HepG2 (cell line): Measurements from ENCODE around the gene CDCA4. TPM values are rescaled to one million over a fixed set of nuclear protein-coding genes. Genes with fewer than 3 reads are reported as not detected.
A peak's percentile ranks its signal among the peaks of the same experiment; 100 is the strongest.

Experiments used
- ARNT2 ChIP-seq: sonication (generic); formaldehyde crosslinking; IDR thresholded peaks from 2 replicates; pipeline ENCODE4 v1.8.0; 2022; ENCODE audit warnings: mild to moderate bottlenecking, low read depth, missing genetic modification reagents, moderate library complexity
- BCL6 ChIP-seq: IDR thresholded peaks from 2 replicates; pipeline ENCODE4 v1.6.1; 2016; ENCODE audit warnings: missing genetic modification reagents, missing compliant biosample characterization
- BRD4 ChIP-seq: sonication (generic); formaldehyde crosslinking; IDR thresholded peaks from 2 replicates; pipeline ENCODE4 v1.4.0; 2020; ENCODE audit warnings: missing genetic modification reagents
- HMG20A ChIP-seq: IDR thresholded peaks from 2 replicates; pipeline ENCODE4 v1.6.1; 2016; ENCODE audit warnings: borderline replicate concordance
- HMGA1 ChIP-seq: sonication (generic); formaldehyde crosslinking; conservative IDR thresholded peaks from 2 replicates; pipeline ENCODE4 v1.4.0; 2020; ENCODE audit warnings: missing genetic modification reagents
- KDM4B ChIP-seq: sonication (generic); formaldehyde crosslinking; IDR thresholded peaks from 2 replicates; pipeline ENCODE4 v1.4.0; 2020; ENCODE audit warnings: missing genetic modification reagents
- KLF6 ChIP-seq: IDR thresholded peaks from 2 replicates; pipeline ENCODE4 v1.8.0; 2016; ENCODE audit warnings: missing biosample characterization, missing genetic modification reagents
- MYPOP ChIP-seq: sonication (generic); formaldehyde crosslinking; IDR thresholded peaks from 2 replicates; pipeline ENCODE4 v1.8.1; 2023; ENCODE audit warnings: mild to moderate bottlenecking, moderate library complexity, missing genetic modification reagents
- PHF5A ChIP-seq: IDR thresholded peaks from one replicate; pipeline ENCODE4 v1.6.1; 2018; ENCODE audit warnings: low read depth, missing genetic modification reagents; ENCODE audit not compliant: unreplicated experiment
- POGK ChIP-seq: sonication (generic); formaldehyde crosslinking; conservative IDR thresholded peaks from 2 replicates; pipeline ENCODE4 v1.8.0; 2022; ENCODE audit warnings: mild to moderate bottlenecking, moderate library complexity, missing genetic modification reagents
- PTBP1 ChIP-seq: fragments of 200-400 bp; formaldehyde crosslinking; IDR thresholded peaks from 2 replicates; pipeline ENCODE4 v1.6.1; 2018; ENCODE audit warnings: low read length, low read depth; ENCODE audit not compliant: poor library complexity, severe bottlenecking
- REXO4 ChIP-seq: sonication (generic); formaldehyde crosslinking; IDR thresholded peaks from 2 replicates; pipeline ENCODE4 v1.8.0; 2022; ENCODE audit warnings: missing genetic modification reagents, mild to moderate bottlenecking, borderline replicate concordance
- SP5 ChIP-seq: IDR thresholded peaks from 2 replicates; pipeline ENCODE4 v1.6.1; 2016; ENCODE audit warnings: low read depth, borderline replicate concordance
- TARDBP ChIP-seq: sonication (generic); formaldehyde crosslinking; IDR thresholded peaks from 2 replicates; pipeline ENCODE4 v1.8.0; 2022; ENCODE audit warnings: mild to moderate bottlenecking, missing genetic modification reagents
- TCF7 ChIP-seq: sonication (generic); IDR thresholded peaks from 2 replicates; pipeline ENCODE4 v1.6.1; 2016; ENCODE audit warnings: antibody characterized with exemption, low read depth
- TFDP1 ChIP-seq: IDR thresholded peaks from 2 replicates; pipeline ENCODE4 v1.6.1; 2016; ENCODE audit warnings: missing compliant biosample characterization, missing genetic modification reagents, borderline replicate concordance
- ZFP1 ChIP-seq: IDR thresholded peaks from 2 replicates; pipeline ENCODE4 v1.6.1; 2016
- ZMYM4 ChIP-seq: sonication (generic); formaldehyde crosslinking; IDR thresholded peaks from 2 replicates; pipeline ENCODE4 v1.8.1; 2023; ENCODE audit warnings: mild to moderate bottlenecking, missing genetic modification reagents
- ZNF124 ChIP-seq: sonication (generic); formaldehyde crosslinking; IDR thresholded peaks from 2 replicates; pipeline ENCODE4 v1.4.0; 2020; ENCODE audit warnings: missing genetic modification reagents
- ZNF235 ChIP-seq: sonication (generic); formaldehyde crosslinking; IDR thresholded peaks from 2 replicates; pipeline ENCODE4 v1.8.1; 2023; ENCODE audit warnings: mild to moderate bottlenecking, missing genetic modification reagents, borderline replicate concordance
- ZNF30 ChIP-seq: sonication (generic); formaldehyde crosslinking; IDR thresholded peaks from 2 replicates; pipeline ENCODE4 v1.5.0; 2020; ENCODE audit warnings: mild to moderate bottlenecking, missing genetic modification reagents
- ZNF550 ChIP-seq: sonication (generic); formaldehyde crosslinking; IDR thresholded peaks from 2 replicates; pipeline ENCODE4 v1.4.0; 2020; ENCODE audit warnings: mild to moderate bottlenecking, missing genetic modification reagents, borderline replicate concordance
- ZNF607 ChIP-seq: sonication (generic); formaldehyde crosslinking; IDR thresholded peaks from 2 replicates; pipeline ENCODE4 v1.5.1; 2020; ENCODE audit warnings: missing genetic modification reagents, mild to moderate bottlenecking, borderline replicate concordance
- ZNF615 ChIP-seq: sonication (generic); formaldehyde crosslinking; IDR thresholded peaks from 2 replicates; pipeline ENCODE4 v1.5.0; 2020; ENCODE audit warnings: mild to moderate bottlenecking, missing genetic modification reagents, borderline replicate concordance
- ZNF629 ChIP-seq: sonication (generic); formaldehyde crosslinking; conservative IDR thresholded peaks from 2 replicates; pipeline ENCODE4 v1.5.0; 2020; ENCODE audit warnings: missing genetic modification reagents
- ZNF713 ChIP-seq: sonication (generic); formaldehyde crosslinking; IDR thresholded peaks from 2 replicates; pipeline ENCODE4 v1.4.0; 2020; ENCODE audit warnings: mild to moderate bottlenecking, missing genetic modification reagents
- ZNF776 ChIP-seq: sonication (generic); formaldehyde crosslinking; IDR thresholded peaks from 2 replicates; pipeline ENCODE4 v1.4.0; 2020; ENCODE audit warnings: mild to moderate bottlenecking, missing genetic modification reagents
- ZNF841 ChIP-seq: sonication (generic); formaldehyde crosslinking; IDR thresholded peaks from 2 replicates; pipeline ENCODE4 v1.8.1; 2023; ENCODE audit warnings: missing genetic modification reagents, borderline replicate concordance
- ZSCAN12 ChIP-seq: sonication (generic); formaldehyde crosslinking; IDR thresholded peaks from 2 replicates; pipeline ENCODE4 v1.9.0; 2021; ENCODE audit warnings: mild to moderate bottlenecking, missing genetic modification reagents
- polyA plus RNA-seq, 8 experiments: library from polyadenylated mRNA; depleted of rRNA in 3 of 8; stranded (reverse) in 7 of 8; unstranded in 1 of 8; fragments of >200 nt; fragmentation: Illumina TruSeq in 4 of 8; extraction: Trizol in 4 of 8; gene quantifications; 2 replicates each; pipeline versions ENCODE4 v1.2.1 to v1.2.3, GENCODE V29; 2011 to 2016; ENCODE audit warnings: low read depth in 4 of 8, missing spikeins in 1 of 8, mixed read lengths in 1 of 8; ENCODE audit not compliant: insufficient read depth in 1 of 8
- total RNA-seq, 5 experiments: library from RNA; depleted of rRNA; stranded (reverse); fragments of >200 nt; fragmentation: Illumina TruSeq; extraction: Trizol; gene quantifications; 2 replicates each; pipeline ENCODE4 v1.2.3, GENCODE V29; 2016; ENCODE audit warnings: low read depth in 1 of 5

The CDCA4 gene
- total and polyA plus RNA-seq, 2 of the 13 experiments (the other 11 are each of a cell fraction or from before 2014, with no cell fraction given) = 19.7 to 43.1 TPM

- TF ChIP-seq SP5 (CRISPR knock-in tag) (no peak), PTBP1 (peak; percentile 65), HMG20A (CRISPR knock-in tag) (no peak), HMGA1 (CRISPR knock-in tag) (no peak), ZFP1 (CRISPR knock-in tag) (no peak), POGK (CRISPR knock-in tag) (peak; percentile 65; the same call in 1 of the 2 replicates), TCF7 (no peak), KDM4B (CRISPR knock-in tag) (no peak), ZNF615 (CRISPR knock-in tag) (no peak), ZNF776 (peak; percentile 50; the same call in 1 of the 2 replicates), BCL6 (CRISPR knock-in tag) (no peak), ARNT2 (CRISPR knock-in tag) (no peak), ZNF629 (CRISPR knock-in tag) (0 out of 2 replicates have a peak, but pooled peaks have one; percentile 6), KLF6 (CRISPR knock-in tag) (0 out of 2 replicates have a peak, but pooled peaks have one; percentile 47), TFDP1 (CRISPR knock-in tag) (peak; percentile 68; the same call in 1 of the 2 replicates), TARDBP (no peak), ZNF607 (CRISPR knock-in tag) (0 out of 2 replicates have a peak, but pooled peaks have one; percentile 38), ZNF30 (CRISPR knock-in tag) (no peak), ZNF841 (CRISPR knock-in tag) (no peak), ZNF124 (CRISPR knock-in tag) (no peak), MYPOP (CRISPR knock-in tag) (0 out of 2 replicates have a peak, but pooled peaks have one; percentile 70), ZNF550 (CRISPR knock-in tag) (no peak), ZSCAN12 (CRISPR knock-in tag) (no peak), ZMYM4 (peak; percentile 52; the same call in 1 of the 2 replicates), PHF5A (no peak), REXO4 (CRISPR knock-in tag) (no peak), ZNF713 (no peak), ZNF235 (peak; percentile 76; the same call in 1 of the 2 replicates), BRD4 (CRISPR knock-in tag) (no peak)
These were observed 24.9 kb upstream of the CDCA4 start (continued) for GRCh38 chr14:105045710-105046326.
